Psoas muscle (tissue), 8 donors: ENCODE data around the gene SLC6A7. TPM values are rescaled to one million over a fixed set of nuclear protein-coding genes. Genes with fewer than 3 reads are reported as not detected.

Experiments used
- ATAC-seq, 4 donors: fragments of 200-7000 bp; cut with Tn5 transposase; one replicate each; pipeline ENCODE4 v1.9.1; 2020; ENCODE audit warnings: moderate library complexity in 3 of 4, mild to moderate bottlenecking in 2 of 4
- DNase-seq, 2 donors: peaks; one replicate each; pipeline ENCODE4 v3.0.0-alpha.2; 2020
- H3K27ac ChIP-seq: fragments of 200-600 bp; one replicate; pipeline ENCODE4 v1.8.0; 2022
- H3K27me3 ChIP-seq, 3 donors: fragments of 200-600 bp in 1 of 3; one replicate each; pipeline versions ENCODE4 v1.6.1 to v1.8.0; 2013 to 2022; ENCODE audit warnings: low read length in 2 of 3, mild to moderate bottlenecking in 2 of 3, moderate library complexity in 1 of 3; ENCODE audit not compliant: insufficient read depth in 3 of 3
- H3K36me3 ChIP-seq, 2 donors: fragments of 200-600 bp in 1 of 2; one replicate each; pipeline versions ENCODE4 v1.6.1 to v1.8.0; 2013 to 2022; ENCODE audit warnings: low read depth in 1 of 2, mild to moderate bottlenecking in 1 of 2, moderate library complexity in 1 of 2; ENCODE audit not compliant: insufficient read depth in 1 of 2
- H3K4me1 ChIP-seq: fragments of 200-600 bp; one replicate; pipeline ENCODE4 v1.8.0; 2022
- H3K4me3 ChIP-seq: fragments of 200-600 bp; one replicate; pipeline ENCODE4 v1.8.0; 2022; ENCODE audit warnings: mild to moderate bottlenecking
- H3K9me3 ChIP-seq: fragments of 200-600 bp; one replicate; pipeline ENCODE4 v1.8.0; 2022
- CTCF ChIP-seq: fragments of 200-600 bp; IDR thresholded peaks from one replicate; pipeline ENCODE4 v1.8.0; 2022; ENCODE audit warnings: antibody characterized with exemption
- WGBS, 3 donors: extraction: QIAGEN DNeasy Blood & Tissue Kit; methylation state at CpG; one replicate each; pipeline versions ENCODE4 v1.1.6 to v1.1.7; 2013; 5-methylcytosine and 5-hydroxymethylcytosine counted together
- intact Hi-C, 2 donors: fragments of 100-400 bp; cut with DNase I; formaldehyde crosslinking; loops; one replicate each; pipeline versions ENCODE4 v1.11.0 to v1.14.2; 2022
- polyA plus RNA-seq, 3 donors: library from polyadenylated mRNA; stranded (reverse); fragments of 200-250 nt; gene quantifications; one replicate each; pipeline ENCODE4 v1.2.3, GENCODE V29; 2013
- total RNA-seq, 4 donors: library from RNA; stranded (reverse); fragmentation: NEBNext Ultra II Directional in 2 of 4; extraction: Animal tissue kit (Norgen Biotek cat#: 25700) in 2 of 4; gene quantifications; one replicate each; pipeline versions ENCODE4 v1.2.1 to v1.2.4, GENCODE V29; 2021 to 2023
- donor health status: healthy with polysubstance abuse.
- donor health status: DM: no; HTN: no; CAD: no; lungs with moderate emphysema.
- donor health status: Bipolar disorder and iron deficiency.
- donor health status: healthy.
- donor health status: DM: yes; HTN: yes; CAD: no.
- donor health status: DM: no; HTN: no; CAD: no.
- donor health status: DM: no; HTN: no; CAD: no.
- donor health status: DM: yes; HTN: yes; CAD: no.

The SLC6A7 gene
- total and polyA plus RNA-seq, 7 donors, result not detected

- Histone ChIP-seq H3K4me1 (no peaks in the 10 kb centered on the region), H3K27ac (no peak overlapping the region), H3K36me3 (no peaks in the 10 kb centered on the region), H3K9me3 (no peaks in the 10 kb centered on the region), H3K27me3 (no peaks in the 10 kb centered on the region), H3K4me3 (no peak overlapping the region)
- no peak for ATAC-seq
- TF ChIP-seq CTCF, result no peak
- WGBS, 3 donors, result 79 to 87% (median 86%) methylated on average over 12 of the region's 12 CpGs
- intact Hi-C loops, result no loop called here
- no peak for DNase-seq
Observed at GRCh38 chr5:150203832-150204589, 14.1 kb downstream of the SLC6A7 start.

GRCh38 chr5:150204590-150204960, 14.7 kb downstream of the SLC6A7 start:
- ATAC-seq, result no peak
- intact Hi-C loops, result no loop called here
- no peaks in the 10 kb centered on the region for H3K36me3 ChIP-seq
- no peak overlapping the region for H3K27ac ChIP-seq
- DNase-seq, result no peak
- WGBS, 3 donors, result 91 to 94% (median 94%) methylated on average over 12 to 13 of the region's 13 CpGs
- H3K9me3 ChIP-seq, result no peaks in the 10 kb centered on the region
- H3K4me3 ChIP-seq, result no peak overlapping the region
- no peaks in the 10 kb centered on the region for H3K4me1 ChIP-seq
- TF ChIP-seq CTCF, result no peak
- H3K27me3 ChIP-seq, result no peaks in the 10 kb centered on the region

- no peaks in the 10 kb centered on the region for H3K27me3 ChIP-seq
- H3K4me1 ChIP-seq, result no peaks in the 10 kb centered on the region
- no peak for ATAC-seq
- H3K9me3 ChIP-seq, result no peaks in the 10 kb centered on the region
- no peak overlapping the region for H3K4me3 ChIP-seq
- 80 to 83% (median 80%) methylated on average over 6 of the region's 6 CpGs for WGBS, 3 donors
- no peak for DNase-seq
- no peak for TF ChIP-seq CTCF
- H3K27ac ChIP-seq, result no peak overlapping the region
- intact Hi-C loops, result no loop called here
- H3K36me3 ChIP-seq, result no peaks in the 10 kb centered on the region
Observed at GRCh38 chr5:150206098-150206778, 16.4 kb downstream of the SLC6A7 start.

GRCh38 chr5:150206779-150207115, 16.9 kb downstream of the SLC6A7 start:
- H3K36me3 ChIP-seq, result no peaks in the 10 kb centered on the region
- no peak for ATAC-seq
- TF ChIP-seq CTCF, result no peak
- no peak overlapping the region for H3K27ac ChIP-seq
- no peaks in the 10 kb centered on the region for H3K4me1 ChIP-seq
- no peaks in the 10 kb centered on the region for H3K9me3 ChIP-seq
- no peaks in the 10 kb centered on the region for H3K27me3 ChIP-seq
- WGBS, 3 donors, result 89 to 96% (median 92%) methylated on average over 6 of the region's 6 CpGs
- DNase-seq, result no peak
- H3K4me3 ChIP-seq, result no peak overlapping the region
- intact Hi-C loops, result no loop called here
